GM18858 (cell line): ENCODE results near the gene PDPK1.

Source experiments
- ATAC-seq: cut with Tn5 transposase; IDR thresholded peaks from one replicate; pipeline ENCODE4 v1.9.1; 2021; ENCODE audit not compliant: unreplicated experiment

PDPK1 gene

GRCh38 chr16:2537451-2538379 is at the start of gene PDPK1:
PDPK1 (plus strand) TSS chr16:2538021; CDS start chr16:2538113, 92 bp downstream.
- ATAC-seq: peak; percentile 61

- ATAC-seq: no peak
Measured at GRCh38 chr16:2489581-2489980, 48.2 kb upstream of the PDPK1 start.

GRCh38 chr16:2490190-2491105 is 47.4 kb upstream of the PDPK1 start:
- no peak for ATAC-seq

GRCh38 chr16:2492292-2492691 is 45.5 kb upstream of the PDPK1 start:
- no peak for ATAC-seq

DNA sequence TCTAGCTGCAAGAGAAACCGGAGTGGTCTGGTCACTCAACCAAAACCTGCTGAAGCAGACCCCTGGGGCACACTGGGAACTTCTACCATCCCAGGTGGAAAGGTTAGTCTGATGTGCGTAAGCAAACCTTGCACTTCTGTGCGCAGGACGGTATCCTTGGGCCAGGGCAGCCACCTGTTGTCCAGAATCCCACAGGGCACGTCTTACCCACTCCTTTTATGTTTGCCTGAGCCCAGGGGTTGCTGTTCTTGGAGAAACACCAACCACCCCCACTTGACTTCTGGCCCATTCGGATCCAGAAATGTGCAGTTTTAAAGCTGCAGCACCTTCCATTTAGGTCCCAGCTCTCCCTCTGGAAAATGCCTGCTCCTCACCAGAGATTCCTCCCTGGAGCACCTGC is 44.2 kb upstream of the PDPK1 start:
- ATAC-seq: no peak

DNA sequence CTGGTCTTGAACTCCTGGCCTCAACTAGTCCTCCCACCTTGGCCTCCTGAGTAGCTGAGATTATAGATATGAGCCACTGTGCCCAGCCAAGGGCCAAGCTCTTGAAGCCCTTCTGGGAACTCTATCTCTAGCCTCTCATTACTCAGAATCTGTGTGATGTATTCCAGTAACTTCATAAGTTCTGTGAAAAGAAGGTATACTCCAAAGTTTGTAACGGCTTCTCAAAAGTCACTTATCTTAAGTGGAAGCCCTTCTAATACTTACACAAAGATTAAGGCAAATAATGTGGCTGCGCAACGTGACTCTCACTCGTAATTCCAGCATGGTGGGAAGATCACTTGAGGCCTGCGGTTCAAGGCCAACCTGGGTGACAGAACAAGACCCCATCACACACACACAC is 43.2 kb upstream of the PDPK1 start:
- ATAC-seq: no peak

- ATAC-seq: no peak
Measured at GRCh38 chr16:2495041-2495440, 42.8 kb upstream of the PDPK1 start.

DNA sequence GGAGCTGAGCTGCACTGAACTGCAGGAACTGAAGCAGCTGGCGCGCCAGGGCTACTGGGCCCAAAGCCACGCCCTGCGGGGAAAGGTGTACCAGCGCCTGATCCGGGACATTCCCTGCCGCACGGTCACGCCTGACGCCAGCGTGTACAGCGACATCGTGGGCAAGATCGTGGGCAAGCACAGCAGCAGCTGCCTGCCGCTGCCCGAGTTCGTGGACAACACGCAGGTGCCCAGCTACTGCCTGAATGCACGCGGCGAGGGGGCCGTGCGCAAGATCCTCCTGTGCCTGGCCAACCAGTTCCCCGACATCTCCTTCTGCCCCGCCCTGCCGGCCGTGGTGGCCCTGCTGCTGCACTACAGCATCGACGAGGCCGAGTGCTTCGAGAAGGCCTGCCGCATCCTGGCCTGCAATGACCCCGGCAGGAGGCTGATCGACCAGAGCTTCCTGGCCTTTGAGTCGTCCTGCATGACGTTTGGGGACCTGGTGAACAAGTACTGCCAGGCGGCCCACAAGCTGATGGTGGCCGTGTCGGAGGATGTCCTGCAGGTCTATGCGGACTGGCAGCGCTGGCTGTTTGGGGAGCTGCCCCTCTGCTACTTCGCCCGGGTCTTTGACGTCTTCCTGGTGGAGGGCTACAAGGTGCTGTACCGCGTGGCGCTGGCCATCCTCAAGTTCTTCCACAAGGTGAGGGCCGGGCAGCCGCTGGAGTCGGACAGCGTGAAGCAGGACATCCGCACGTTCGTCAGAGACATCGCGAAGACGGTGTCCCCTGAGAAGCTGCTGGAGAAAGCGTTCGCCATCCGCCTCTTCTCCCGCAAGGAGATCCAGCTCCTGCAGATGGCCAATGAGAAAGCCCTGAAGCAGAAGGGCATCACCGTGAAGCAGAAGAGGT is 41.4 kb upstream of the PDPK1 start:
- no peak for ATAC-seq

DNA sequence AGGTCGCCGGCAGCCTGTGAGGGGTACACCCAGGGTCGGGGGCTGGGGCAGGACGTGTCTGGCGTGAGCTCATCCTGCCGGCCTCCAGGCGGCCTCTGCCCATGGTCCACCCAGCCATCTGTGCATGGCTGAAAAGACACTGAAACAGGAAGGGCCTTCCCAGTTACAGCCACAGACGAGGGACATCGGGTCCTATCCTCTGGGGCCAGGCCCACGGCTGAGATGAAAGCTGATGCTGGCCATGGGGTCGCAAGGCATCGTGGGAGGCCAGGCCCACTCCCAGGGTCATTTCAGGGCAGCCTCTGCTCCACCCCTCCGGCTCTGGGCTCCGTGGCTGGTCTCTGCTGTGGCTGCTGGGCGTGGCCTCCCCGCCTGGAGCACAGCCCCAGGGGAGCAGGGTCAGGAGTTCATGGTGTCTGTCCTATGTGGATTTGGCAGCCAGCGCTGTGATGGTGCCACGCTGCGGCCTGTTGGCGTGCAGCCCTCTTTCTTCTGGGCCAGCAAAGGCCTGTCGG is 40.6 kb upstream of the PDPK1 start:
- no peak for ATAC-seq

- ATAC-seq: no peak
Measured at GRCh38 chr16:2497695-2498484, 39.9 kb upstream of the PDPK1 start.

GRCh38 chr16:2498531-2499253 is 39.1 kb upstream of the PDPK1 start:
- ATAC-seq: no peak

DNA sequence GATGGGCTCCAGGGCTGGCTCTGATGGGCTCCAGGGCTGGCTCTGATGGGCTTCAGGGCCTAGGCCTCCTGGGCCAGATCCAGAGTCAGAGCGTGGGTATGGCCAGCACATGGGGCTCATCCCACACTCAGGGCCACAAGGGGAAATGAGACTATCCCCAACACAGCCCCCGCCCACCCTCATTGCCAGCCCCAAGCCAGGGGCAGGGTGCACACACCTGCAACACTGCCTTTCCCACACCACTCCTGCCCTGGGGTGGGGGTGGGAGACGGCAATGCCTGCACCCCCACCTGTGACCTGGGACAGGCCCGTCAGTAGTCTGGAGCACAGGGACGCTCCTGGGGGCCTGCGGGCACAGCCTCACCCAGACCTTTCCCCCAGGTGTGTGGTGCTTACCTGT is 38.4 kb upstream of the PDPK1 start:
- no peak for ATAC-seq

DNA sequence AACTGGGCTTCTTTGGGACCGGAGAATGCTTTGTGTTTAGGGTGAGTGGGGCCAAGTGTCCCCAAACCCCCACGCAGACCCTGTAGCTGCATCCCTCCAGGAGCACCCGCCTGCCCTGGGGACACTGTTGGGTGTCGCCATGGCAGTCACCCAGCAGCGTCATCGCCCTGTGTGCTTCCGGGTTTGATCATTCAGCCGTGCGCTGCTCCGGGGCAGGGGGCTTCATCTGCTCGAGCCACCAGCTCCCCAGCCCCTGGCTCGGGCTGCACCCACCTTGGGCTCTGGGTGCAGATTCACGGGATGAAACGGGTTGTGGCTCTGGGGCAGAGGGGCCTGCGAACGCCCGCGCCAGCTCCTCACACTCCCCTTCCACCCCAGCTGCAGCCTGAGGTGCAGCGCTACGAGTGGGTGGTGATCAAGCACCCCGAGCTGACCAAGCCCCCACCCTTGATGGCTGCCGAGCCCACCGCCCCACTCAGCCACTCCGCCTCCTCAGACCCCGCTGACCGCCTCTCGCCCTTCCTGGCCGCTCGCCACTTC is 37.9 kb upstream of the PDPK1 start:
- no peak for ATAC-seq

- no peak for ATAC-seq
Measured at GRCh38 chr16:2500430-2500917, 37.3 kb upstream of the PDPK1 start.

- ATAC-seq: no peak
Measured at GRCh38 chr16:2500918-2501750, 36.7 kb upstream of the PDPK1 start.

GRCh38 chr16:2501946-2502895 is 35.6 kb upstream of the PDPK1 start:
- no peak for ATAC-seq

- no peak for ATAC-seq
Measured at GRCh38 chr16:2505695-2506094, 32.1 kb upstream of the PDPK1 start.
